ENCODE data around the gene EFL1. TPM values are rescaled to one million over a fixed set of nuclear protein-coding genes. Genes with fewer than 3 reads are reported as not detected.

The EFL1 gene
- total and polyA plus RNA-seq, 9 of the 15 experiments (the other 6 are each of a cell fraction or from before 2014, with no cell fraction given), result 4.8 to 32.5 (median 16.9) TPM

DNA sequence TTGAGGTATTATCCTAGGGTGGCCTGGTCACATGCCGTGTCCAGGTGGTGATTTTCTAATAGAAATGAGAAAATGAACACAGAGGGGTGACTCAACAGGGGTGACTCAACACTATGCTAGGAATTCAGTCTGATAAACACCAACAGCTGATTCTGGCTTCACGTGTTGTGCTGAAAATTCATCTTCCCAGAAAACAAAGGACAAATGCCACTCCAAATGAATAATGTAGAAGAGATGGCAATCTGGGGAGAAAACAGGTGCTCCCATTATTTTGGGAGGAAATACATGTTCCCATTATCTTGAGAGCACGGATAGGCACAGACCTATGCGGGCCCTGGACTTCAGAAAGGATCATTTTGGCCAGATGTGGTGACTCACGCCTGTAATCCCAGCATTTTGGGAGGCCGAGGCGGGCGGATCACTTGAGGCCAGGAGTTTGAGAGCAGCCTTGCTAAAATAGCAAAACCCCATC lies 115.5 kb downstream of the EFL1 start (continued):
- TF ChIP-seq GTF3C2 (IDR thresholded peaks at IDR 0.05; ENCODE audit: borderline replicate concordance, extremely low read depth, insufficient read length), result no peak
- TF ChIP-seq MCM5 (IDR thresholded peaks at IDR 0.05; ENCODE audit: low read depth), result no peak
- TF ChIP-seq ATF1 (CRISPR knock-in tag; IDR thresholded peaks at IDR 0.05), result no peak
- no peak for TF ChIP-seq ATF1 (tag; IDR thresholded peaks at IDR 0.05)
- TF ChIP-seq ZBTB34 (CRISPR knock-in tag; IDR thresholded peaks at IDR 0.05), result no peak
- TF ChIP-seq NEUROD1 (IDR thresholded peaks at IDR 0.05; ENCODE audit: borderline replicate concordance, low read depth, low read length, partially characterized antibody), result no peak
- TF ChIP-seq TCFL5 (CRISPR knock-in tag; conservative IDR thresholded peaks at IDR 0.05), result no peak
- no peak for TF ChIP-seq HNRNPL (IDR thresholded peaks at IDR 0.05; ENCODE audit: low read depth, low read length)
- TF ChIP-seq, protein P1, sequence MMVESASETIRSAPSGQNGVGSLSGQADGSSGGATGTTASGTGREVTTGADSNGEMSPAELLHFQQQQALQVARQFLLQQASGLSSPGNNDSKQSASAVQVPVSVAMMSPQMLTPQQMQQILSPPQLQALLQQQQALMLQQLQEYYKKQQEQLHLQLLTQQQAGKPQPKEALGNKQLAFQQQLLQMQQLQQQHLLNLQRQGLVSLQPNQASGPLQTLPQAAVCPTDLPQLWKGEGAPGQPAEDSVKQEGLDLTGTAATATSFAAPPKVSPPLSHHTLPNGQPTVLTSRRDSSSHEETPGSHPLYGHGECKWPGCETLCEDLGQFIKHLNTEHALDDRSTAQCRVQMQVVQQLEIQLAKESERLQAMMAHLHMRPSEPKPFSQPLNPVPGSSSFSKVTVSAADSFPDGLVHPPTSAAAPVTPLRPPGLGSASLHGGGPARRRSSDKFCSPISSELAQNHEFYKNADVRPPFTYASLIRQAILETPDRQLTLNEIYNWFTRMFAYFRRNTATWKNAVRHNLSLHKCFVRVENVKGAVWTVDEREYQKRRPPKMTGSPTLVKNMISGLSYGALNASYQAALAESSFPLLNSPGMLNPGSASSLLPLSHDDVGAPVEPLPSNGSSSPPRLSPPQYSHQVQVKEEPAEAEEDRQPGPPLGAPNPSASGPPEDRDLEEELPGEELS (CRISPR knock-in tag; IDR thresholded peaks at IDR 0.05; ENCODE audit: borderline replicate concordance), result no peak
- peak; percentile 91 to 93 for TF ChIP-seq TEAD1 (CRISPR knock-in tag; IDR thresholded peaks at IDR 0.05)
- TF ChIP-seq, protein P2, sequence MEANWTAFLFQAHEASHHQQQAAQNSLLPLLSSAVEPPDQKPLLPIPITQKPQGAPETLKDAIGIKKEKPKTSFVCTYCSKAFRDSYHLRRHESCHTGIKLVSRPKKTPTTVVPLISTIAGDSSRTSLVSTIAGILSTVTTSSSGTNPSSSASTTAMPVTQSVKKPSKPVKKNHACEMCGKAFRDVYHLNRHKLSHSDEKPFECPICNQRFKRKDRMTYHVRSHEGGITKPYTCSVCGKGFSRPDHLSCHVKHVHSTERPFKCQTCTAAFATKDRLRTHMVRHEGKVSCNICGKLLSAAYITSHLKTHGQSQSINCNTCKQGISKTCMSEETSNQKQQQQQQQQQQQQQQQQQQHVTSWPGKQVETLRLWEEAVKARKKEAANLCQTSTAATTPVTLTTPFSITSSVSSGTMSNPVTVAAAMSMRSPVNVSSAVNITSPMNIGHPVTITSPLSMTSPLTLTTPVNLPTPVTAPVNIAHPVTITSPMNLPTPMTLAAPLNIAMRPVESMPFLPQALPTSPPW (CRISPR knock-in tag; IDR thresholded peaks at IDR 0.05), result no peak
- no peak for TF ChIP-seq PHF20 (IDR thresholded peaks at IDR 0.05; ENCODE audit: partially characterized antibody)
- peak; percentile 31; the same call in 1 of the 2 replicates for TF ChIP-seq MECOM (CRISPR knock-in tag; IDR thresholded peaks at IDR 0.05)
- TF ChIP-seq RFX7 (CRISPR knock-in tag; IDR thresholded peaks at IDR 0.05), result no peak
- TF ChIP-seq ILF3 (IDR thresholded peaks at IDR 0.05; ENCODE audit: borderline replicate concordance), result no peak
- peak; percentile 70; the same call in 1 of the 2 replicates for TF ChIP-seq HDAC2 (IDR thresholded peaks at IDR 0.05)
- TF ChIP-seq ZKSCAN1 (IDR thresholded peaks at IDR 0.05; ENCODE audit: low read depth, low read length), result no peak
- no peak for TF ChIP-seq BRD4 (IDR thresholded peaks at IDR 0.05)
- no peak for TF ChIP-seq ZNF232 (CRISPR knock-in tag; IDR thresholded peaks at IDR 0.05)
- TF ChIP-seq BRF1 (IDR thresholded peaks at IDR 0.05; ENCODE audit: borderline replicate concordance, extremely low read depth, insufficient read length), result no peak
- no peak for TF ChIP-seq BMI1 (IDR thresholded peaks at IDR 0.05; ENCODE audit: low read length)
- TF ChIP-seq PYGO2 (tag; IDR thresholded peaks at IDR 0.05), result no peak

Data from K562 (cell line).